ENCODE results near the gene GLS. TPM values are rescaled to one million over a fixed set of nuclear protein-coding genes. Genes with fewer than 3 reads are reported as not detected.

GLS gene
- total and polyA plus RNA-seq, 2 of the 13 experiments (the other 11 are each of a cell fraction or from before 2014, with no cell fraction given) = 78.6 to 183 TPM

GRCh38 chr2:191014653-191015020 lies 134.0 kb downstream of the GLS start:
- in situ Hi-C loops (cut with HindIII; ENCODE audit: extremely low pct_ligation_motif_present, low pct_unique_long_range_greater_than_20kb) = no loop called here
- POLR2A ChIA-PET = interaction anchor here (0.8 to 1.6 kb wide), 7 partner anchors 8 to 206 kb away, joined by 3 to 6 read pairs (median 3); no protein-coding TSS in a partner anchor
- Histone ChIP-seq H3K4me2 (ENCODE audit: low read depth, low read length) (peak overlapping the region; percentile 84), H3K36me3 (replicated peaks in 1 of 2; ENCODE audit: control insufficient read depth in 1 of 2, insufficient read depth in 2 of 2, low read length in 2 of 2) (peaks cover 3 to 13% of the 10 kb centered on the region in 2 experiments; a peak in 2 of 5 replicates), H3K27ac (ENCODE audit: extremely low read length, insufficient read depth, low read length) (peak overlapping the region; percentile 81), H3K4me3 (replicated peaks in 1 of 3; ENCODE audit: insufficient read depth in 1 of 3, low read depth in 2 of 3, low read length in 3 of 3) (peak overlapping the region; percentile 38 to 92 (median 89)), H3K27me3 (ENCODE audit: control insufficient read depth in 1 of 2, insufficient read depth in 2 of 2, low read length in 2 of 2) (peaks cover 0 to 7% of the 10 kb centered on the region in 2 experiments; a peak in 1 of 5 replicates), H2AFZ (ENCODE audit: low read length) (peak overlapping the region; percentile 91), H3K79me2 (ENCODE audit: insufficient read depth, low read length) (peaks cover 17% of the 10 kb centered on the region), H3K4me1 (ENCODE audit: insufficient read depth, low read length) (peaks cover 45% of the 10 kb centered on the region), H3K9me3 (ENCODE audit: low read length) (no peaks in the 10 kb centered on the region), H4K20me1 (ENCODE audit: insufficient read depth, low read length) (no peaks in the 10 kb centered on the region), H3K9ac (ENCODE audit: insufficient read depth, low read depth, low read length) (peak overlapping the region; percentile 80)
- ATAC-seq (no peak), FAIRE-seq (no peak), DNase-seq (ENCODE audit: low spot score) (no peak)
- TF ChIP-seq SAFB2 (CRISPR knock-in tag; IDR thresholded peaks at IDR 0.05; ENCODE audit: borderline replicate concordance, low read depth) (no peak), RNF2 (conservative IDR thresholded peaks at IDR 0.05; ENCODE audit: low read depth) (peak; percentile 14; the same call in 1 of the 2 replicates), DMTF1 (CRISPR knock-in tag; IDR thresholded peaks at IDR 0.05) (peak; percentile 18; the same call in 1 of the 2 replicates)
- BruUV-seq (replicated peaks) = TSS peak; percentile 92
- 24% methylated on average over 4 of the region's 4 CpGs for WGBS (ENCODE audit: low lambda C conversion rate)
- intact Hi-C loops (cut with micrococcal nuclease; ENCODE audit: unreplicated experiment) = loop anchor here (10.0 kb wide), 2 partner anchors 200 to 680 kb away; no protein-coding TSS in a partner anchor
- CTCF ChIA-PET (ENCODE audit: low intra/inter-chr PET ratio, low total read pairs) = no interaction called here

Other genes with a start within 250 kb of the GLS start
- 46.0 and 51.2 TPM in 2 replicates for gene NAB1, start 231.7 kb upstream of the GLS start, total RNA-seq (2016; rRNA removed; fragmentation: Illumina TruSeq; extraction: Trizol)
- gene NAB1, start 231.7 kb upstream of the GLS start, polyA plus RNA-seq (2011; rRNA removed) = 19.6 and 24.5 TPM in 2 replicates
- gene STAT1, start 133.3 kb downstream of the GLS start, total RNA-seq (2016; rRNA removed; fragmentation: Illumina TruSeq; extraction: Trizol) = 59.6 and 90.6 TPM in 2 replicates
- gene STAT1, start 133.3 kb downstream of the GLS start, polyA plus RNA-seq (2011; rRNA removed) = 20.3 and 21.8 TPM in 2 replicates

All from HepG2 (cell line).